ENCODE measurements around the gene NDUFS5.
"Not testable (repeated sequence)": the region's sequence is repeated elsewhere in the genome, so short reads cannot be mapped to it uniquely, and the experiment has no call there.

NDUFS5 gene

DNA sequence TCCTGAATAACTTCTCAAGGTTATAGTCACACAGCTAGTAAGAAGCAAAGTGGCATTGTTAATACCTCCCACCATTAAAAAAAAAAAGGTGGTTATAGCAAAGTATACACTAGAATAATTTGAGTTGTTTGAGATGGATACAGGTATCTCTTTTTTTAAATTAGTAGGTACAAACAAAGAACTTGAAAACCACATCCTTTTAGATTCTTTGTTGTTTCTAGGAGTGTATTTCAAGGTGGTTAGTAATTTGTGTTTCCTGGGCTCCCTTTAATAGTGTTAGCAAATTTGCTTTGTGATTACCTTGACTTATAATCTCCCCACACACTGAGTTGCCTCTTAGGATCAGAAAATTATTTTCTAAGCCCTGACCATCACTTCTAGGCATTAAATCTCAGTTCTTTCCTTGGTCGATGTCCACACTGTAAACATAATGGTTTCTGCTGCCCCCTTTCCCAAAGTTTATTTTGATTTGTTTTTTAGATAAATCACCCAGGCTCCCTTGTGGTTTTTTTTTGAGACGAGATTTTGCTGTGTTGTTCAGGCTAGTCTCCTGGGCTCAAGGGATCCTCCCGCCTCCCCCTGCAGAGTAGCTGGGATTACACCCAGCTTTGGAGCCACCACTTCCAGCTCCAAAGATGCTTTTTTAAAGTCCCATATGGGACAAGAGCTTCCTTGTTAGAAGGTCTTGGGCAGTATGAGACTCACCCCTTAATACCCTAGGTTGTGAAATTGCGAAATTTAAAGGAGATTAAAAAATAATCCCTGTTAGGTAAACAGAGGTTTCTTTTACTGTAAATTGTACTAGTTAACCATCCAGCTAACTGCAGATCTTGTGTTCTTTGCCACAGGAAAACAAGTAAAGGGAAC, 28.9 kb upstream of the NDUFS5 start:
- Histone ChIP-seq H3K9ac (ENCODE audit: low read length) (no peak overlapping the region), H3K4me1 (ENCODE audit: control insufficient read depth, low read depth, low read length) (peaks cover 56% of the 10 kb centered on the region), H3K27ac (ENCODE audit: low read length) (no peak overlapping the region), H3K4me3 (ENCODE audit: low read length) (peak overlapping the region; percentile 37), H3K36me3 (ENCODE audit: control insufficient read depth, low read depth, low read length) (peaks cover 91% of the 10 kb centered on the region), H3K9me3 (ENCODE audit: control insufficient read depth, low read depth, low read length) (no peaks in the 10 kb centered on the region), H3K27me3 (ENCODE audit: control insufficient read depth, insufficient read depth, low read length) (no peaks in the 10 kb centered on the region)

GRCh38 chr1:38997901-38998190, 28.3 kb upstream of the NDUFS5 start:
- H3K27me3 ChIP-seq (ENCODE audit: control insufficient read depth, insufficient read depth, low read length): no peaks in the 10 kb centered on the region
- no peak overlapping the region for H3K27ac ChIP-seq (ENCODE audit: low read length)
- H3K4me3 ChIP-seq (ENCODE audit: low read length): peak overlapping the region; percentile 37
- H3K9ac ChIP-seq (ENCODE audit: low read length): no peak overlapping the region
- H3K36me3 ChIP-seq (ENCODE audit: control insufficient read depth, low read depth, low read length): peaks cover 91% of the 10 kb centered on the region
- no peaks in the 10 kb centered on the region for H3K9me3 ChIP-seq (ENCODE audit: control insufficient read depth, low read depth, low read length)
- H3K4me1 ChIP-seq (ENCODE audit: control insufficient read depth, low read depth, low read length): peaks cover 54% of the 10 kb centered on the region

GRCh38 chr1:39001516-39002421, 24.4 kb upstream of the NDUFS5 start:
- Histone ChIP-seq H3K9me3 (ENCODE audit: control insufficient read depth, low read depth, low read length) (no peaks in the 10 kb centered on the region), H3K9ac (ENCODE audit: low read length) (no peak overlapping the region), H3K4me3 (ENCODE audit: low read length) (peak overlapping the region; percentile 1), H3K27ac (ENCODE audit: low read length) (no peak overlapping the region), H3K36me3 (ENCODE audit: control insufficient read depth, low read depth, low read length) (peaks cover 94% of the 10 kb centered on the region), H3K27me3 (ENCODE audit: control insufficient read depth, insufficient read depth, low read length) (no peaks in the 10 kb centered on the region), H3K4me1 (ENCODE audit: control insufficient read depth, low read depth, low read length) (peaks cover 45% of the 10 kb centered on the region)

GRCh38 chr1:39003281-39003680, 22.9 kb upstream of the NDUFS5 start:
- Histone ChIP-seq H3K27ac (ENCODE audit: low read length) (no peak overlapping the region), H3K9me3 (ENCODE audit: control insufficient read depth, low read depth, low read length) (no peaks in the 10 kb centered on the region), H3K4me1 (ENCODE audit: control insufficient read depth, low read depth, low read length) (peaks cover 32% of the 10 kb centered on the region), H3K4me3 (ENCODE audit: low read length) (no peak overlapping the region), H3K27me3 (ENCODE audit: control insufficient read depth, insufficient read depth, low read length) (no peaks in the 10 kb centered on the region), H3K9ac (ENCODE audit: low read length) (no peak overlapping the region), H3K36me3 (ENCODE audit: control insufficient read depth, low read depth, low read length) (peaks cover 91% of the 10 kb centered on the region)

DNA sequence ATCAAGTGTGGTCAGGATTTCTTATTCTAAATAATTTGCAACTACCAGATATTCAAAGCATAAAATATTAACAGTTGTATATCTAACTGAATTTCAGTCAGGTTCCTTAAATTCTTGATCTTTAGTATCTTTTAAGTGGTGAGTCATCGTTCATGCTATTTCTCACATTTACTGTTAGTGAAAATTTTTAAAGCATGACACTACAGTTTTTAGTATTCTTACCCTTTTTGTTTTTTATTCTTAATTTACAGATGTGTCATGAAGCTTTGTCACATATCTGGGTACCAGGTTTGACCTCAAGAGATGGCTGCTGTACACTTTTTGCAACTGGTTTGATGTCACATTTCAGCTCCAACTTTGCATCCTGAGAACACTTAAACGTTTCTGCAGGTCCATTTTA, 22.4 kb upstream of the NDUFS5 start:
- Histone ChIP-seq H3K27me3 (ENCODE audit: control insufficient read depth, insufficient read depth, low read length) (no peaks in the 10 kb centered on the region), H3K4me1 (ENCODE audit: control insufficient read depth, low read depth, low read length) (peaks cover 30% of the 10 kb centered on the region), H3K9ac (ENCODE audit: low read length) (no peak overlapping the region), H3K9me3 (ENCODE audit: control insufficient read depth, low read depth, low read length) (no peaks in the 10 kb centered on the region), H3K27ac (ENCODE audit: low read length) (no peak overlapping the region), H3K4me3 (ENCODE audit: low read length) (no peak overlapping the region), H3K36me3 (ENCODE audit: control insufficient read depth, low read depth, low read length) (peaks cover 90% of the 10 kb centered on the region)

- Histone ChIP-seq H3K36me3 (ENCODE audit: control insufficient read depth, low read depth, low read length) (peaks cover 72% of the 10 kb centered on the region), H3K9ac (ENCODE audit: low read length) (no peak overlapping the region), H3K4me1 (ENCODE audit: control insufficient read depth, low read depth, low read length) (peaks cover 16% of the 10 kb centered on the region)
Observed at GRCh38 chr1:39006287-39006686, 19.9 kb upstream of the NDUFS5 start.

DNA sequence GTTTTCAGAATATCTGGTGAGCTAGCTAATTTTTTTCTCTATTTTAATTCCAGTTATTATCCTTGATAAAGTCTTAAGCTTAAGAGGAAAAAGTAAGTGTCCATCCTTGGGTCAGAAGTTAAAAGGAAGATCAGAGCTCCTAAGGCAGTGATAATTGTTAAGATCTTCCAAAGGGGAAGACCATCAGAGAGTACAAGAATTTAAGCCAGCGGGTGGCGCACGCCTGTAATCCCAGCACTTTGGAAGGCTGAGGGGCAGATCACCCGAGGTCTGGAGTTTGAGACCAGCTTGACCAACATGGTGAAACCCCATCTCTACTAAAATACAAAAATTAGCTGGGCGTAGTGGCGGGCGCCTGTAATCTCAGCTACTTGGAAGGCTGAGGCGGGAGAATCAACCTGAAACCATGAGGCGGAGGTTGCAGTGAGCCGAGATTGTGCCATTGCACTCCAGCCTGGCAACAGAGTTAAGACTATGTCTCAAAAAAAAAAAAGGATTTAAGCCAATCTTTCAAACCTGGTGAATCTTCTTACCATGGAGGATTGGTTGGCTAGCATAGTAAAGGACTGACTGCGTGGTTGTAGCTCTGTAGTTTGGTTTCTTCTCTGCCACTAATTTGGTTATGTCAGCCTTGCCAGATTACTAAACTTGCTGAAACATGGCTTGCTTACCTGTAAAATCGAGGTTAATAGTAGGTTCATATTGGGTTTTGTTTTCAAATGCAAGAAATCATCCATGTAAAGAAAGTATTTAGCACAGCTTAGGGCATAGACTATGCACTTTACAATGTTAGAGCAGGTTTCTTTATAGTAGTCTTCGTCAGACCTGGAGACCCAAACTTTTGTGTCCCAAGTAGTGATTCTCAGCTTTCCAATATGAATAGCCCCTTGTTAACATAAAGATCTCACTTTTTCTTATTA, 19.2 kb upstream of the NDUFS5 start:
- H3K9ac ChIP-seq (ENCODE audit: low read length): no peak overlapping the region
- no peaks in the 10 kb centered on the region for H3K9me3 ChIP-seq (ENCODE audit: control insufficient read depth, low read depth, low read length)
- H3K36me3 ChIP-seq (ENCODE audit: control insufficient read depth, low read depth, low read length): peaks cover 68% of the 10 kb centered on the region
- H3K4me1 ChIP-seq (ENCODE audit: control insufficient read depth, low read depth, low read length): peaks cover 10% of the 10 kb centered on the region
- no peak overlapping the region for H3K27ac ChIP-seq (ENCODE audit: low read length)
- H3K4me3 ChIP-seq (ENCODE audit: low read length): no peak overlapping the region
- no peaks in the 10 kb centered on the region for H3K27me3 ChIP-seq (ENCODE audit: control insufficient read depth, insufficient read depth, low read length)

More at GRCh38 chr1:39006287-39006686, 19.9 kb upstream of the NDUFS5 start:
- Histone ChIP-seq H3K27ac (ENCODE audit: low read length) (no peak overlapping the region), H3K27me3 (ENCODE audit: control insufficient read depth, insufficient read depth, low read length) (no peaks in the 10 kb centered on the region), H3K9me3 (ENCODE audit: control insufficient read depth, low read depth, low read length) (no peaks in the 10 kb centered on the region), H3K4me3 (ENCODE audit: low read length) (no peak overlapping the region)

- H3K9ac ChIP-seq (ENCODE audit: low read length); H3K4me3 ChIP-seq (ENCODE audit: low read length); H3K27me3 ChIP-seq (ENCODE audit: control insufficient read depth, insufficient read depth, low read length); H3K27ac ChIP-seq (ENCODE audit: low read length); H3K9me3 ChIP-seq (ENCODE audit: control insufficient read depth, low read depth, low read length): not testable (repeated sequence)
- H3K36me3 ChIP-seq (ENCODE audit: control insufficient read depth, low read depth, low read length): peaks cover 10% of the 10 kb centered on the region
- H3K4me1 ChIP-seq (ENCODE audit: control insufficient read depth, low read depth, low read length): peaks cover 17% of the 10 kb centered on the region
Observed at GRCh38 chr1:39014956-39015355, 11.2 kb upstream of the NDUFS5 start.

GRCh38 chr1:39016604-39017171, 9.5 kb upstream of the NDUFS5 start:
- Histone ChIP-seq H3K36me3 (ENCODE audit: control insufficient read depth, low read depth, low read length) (peaks cover 4% of the 10 kb centered on the region), H3K4me1 (ENCODE audit: control insufficient read depth, low read depth, low read length) (peaks cover 17% of the 10 kb centered on the region), H3K9me3 (ENCODE audit: control insufficient read depth, low read depth, low read length) (no peaks in the 10 kb centered on the region), H3K27me3 (ENCODE audit: control insufficient read depth, insufficient read depth, low read length) (no peaks in the 10 kb centered on the region), H3K27ac (ENCODE audit: low read length) (peak overlapping the region; percentile 67), H3K4me3 (ENCODE audit: low read length) (peak overlapping the region; percentile 23), H3K9ac (ENCODE audit: low read length) (peak overlapping the region; percentile 48)

GRCh38 chr1:39017266-39017665, 8.9 kb upstream of the NDUFS5 start:
- H3K27ac ChIP-seq (ENCODE audit: low read length): peak overlapping the region; percentile 67
- peak overlapping the region; percentile 23 for H3K4me3 ChIP-seq (ENCODE audit: low read length)

DNA sequence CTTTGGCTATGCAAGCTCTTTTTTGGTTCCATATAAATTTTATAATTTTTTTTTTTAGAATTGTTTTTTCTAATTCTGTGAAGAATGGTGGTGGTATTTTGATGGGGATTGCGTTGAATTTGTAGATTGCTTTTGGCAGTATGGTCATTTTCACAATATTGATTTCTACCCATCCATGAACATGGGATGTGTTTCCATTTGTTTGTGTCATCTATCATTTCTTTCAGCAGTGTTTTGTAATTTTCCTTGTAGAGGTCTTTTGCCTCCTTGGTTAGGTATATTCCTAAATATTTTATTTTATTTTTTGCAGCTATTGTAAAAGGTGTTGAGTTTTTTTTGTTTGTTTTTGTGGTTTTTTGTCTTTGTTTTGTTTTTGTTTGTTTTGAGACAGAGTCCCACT, 5.7 kb upstream of the NDUFS5 start:
- not testable (repeated sequence) for H3K9ac ChIP-seq (ENCODE audit: low read length); H3K27ac ChIP-seq (ENCODE audit: low read length); H3K36me3 ChIP-seq (ENCODE audit: control insufficient read depth, low read depth, low read length); H3K4me3 ChIP-seq (ENCODE audit: low read length); H3K9me3 ChIP-seq (ENCODE audit: control insufficient read depth, low read depth, low read length); H3K27me3 ChIP-seq (ENCODE audit: control insufficient read depth, insufficient read depth, low read length)
- H3K4me1 ChIP-seq (ENCODE audit: control insufficient read depth, low read depth, low read length): peaks cover 18% of the 10 kb centered on the region

More at GRCh38 chr1:39017266-39017665, 8.9 kb upstream of the NDUFS5 start:
- H3K9me3 ChIP-seq (ENCODE audit: control insufficient read depth, low read depth, low read length): no peaks in the 10 kb centered on the region
- H3K27me3 ChIP-seq (ENCODE audit: control insufficient read depth, insufficient read depth, low read length): no peaks in the 10 kb centered on the region
- peaks cover 17% of the 10 kb centered on the region for H3K4me1 ChIP-seq (ENCODE audit: control insufficient read depth, low read depth, low read length)
- H3K36me3 ChIP-seq (ENCODE audit: control insufficient read depth, low read depth, low read length): no peaks in the 10 kb centered on the region
- H3K9ac ChIP-seq (ENCODE audit: low read length): peak overlapping the region; percentile 48
